ENCODE data around the gene PYROXD2. TPM values are rescaled to one million over a fixed set of nuclear protein-coding genes. Genes with fewer than 3 reads are reported as not detected.
A peak's percentile ranks its signal among the peaks of the same experiment; 100 is the strongest.

Gene PYROXD2
- total RNA-seq, 1 donor from 2014 or later: 5.5 TPM

- peaks cover 8% of the 10 kb centered on the region for H3K27me3 Mint-ChIP-seq (ENCODE audit: unreplicated experiment)
- H3K36me3 Mint-ChIP-seq (ENCODE audit: unreplicated experiment): peaks cover 4% of the 10 kb centered on the region
- peak overlapping the region; percentile 67 for H3K27ac Mint-ChIP-seq (ENCODE audit: unreplicated experiment)
- peaks cover 13% of the 10 kb centered on the region for H3K4me1 Mint-ChIP-seq (ENCODE audit: low read depth, unreplicated experiment)
- peaks cover 9% of the 10 kb centered on the region for H3K9me3 Mint-ChIP-seq (ENCODE audit: unreplicated experiment)
- TF ChIP-seq CTCF (IDR thresholded peaks at IDR 0.05; ENCODE audit: partially characterized antibody, unreplicated experiment): no peak
- H3K4me3 Mint-ChIP-seq (ENCODE audit: unreplicated experiment): no peak overlapping the region
- DNase-seq: no peak
Measured at GRCh38 chr10:98394851-98395440, 20.0 kb downstream of the PYROXD2 start.

- peaks cover 13% of the 10 kb centered on the region for H3K4me1 Mint-ChIP-seq (ENCODE audit: low read depth, unreplicated experiment)
- TF ChIP-seq CTCF (IDR thresholded peaks at IDR 0.05; ENCODE audit: partially characterized antibody, unreplicated experiment): no peak
Measured at GRCh38 chr10:98391578-98391991, 23.4 kb downstream of the PYROXD2 start.

GRCh38 chr10:98391065-98391464 lies 23.9 kb downstream of the PYROXD2 start:
- H3K27me3 Mint-ChIP-seq (ENCODE audit: unreplicated experiment): peaks cover 11% of the 10 kb centered on the region
- H3K27ac Mint-ChIP-seq (ENCODE audit: unreplicated experiment): no peak overlapping the region
- H3K4me1 Mint-ChIP-seq (ENCODE audit: low read depth, unreplicated experiment): peaks cover 13% of the 10 kb centered on the region
- H3K36me3 Mint-ChIP-seq (ENCODE audit: unreplicated experiment): peaks cover 13% of the 10 kb centered on the region
- no peak for TF ChIP-seq CTCF (IDR thresholded peaks at IDR 0.05; ENCODE audit: partially characterized antibody, unreplicated experiment)
- no peak for DNase-seq
- H3K4me3 Mint-ChIP-seq (ENCODE audit: unreplicated experiment): no peak overlapping the region
- peaks cover 11% of the 10 kb centered on the region for H3K9me3 Mint-ChIP-seq (ENCODE audit: unreplicated experiment)

More at GRCh38 chr10:98391578-98391991, 23.4 kb downstream of the PYROXD2 start:
- no peak for DNase-seq
- H3K4me3 Mint-ChIP-seq (ENCODE audit: unreplicated experiment): no peak overlapping the region
- H3K27me3 Mint-ChIP-seq (ENCODE audit: unreplicated experiment): peaks cover 11% of the 10 kb centered on the region
- peaks cover 13% of the 10 kb centered on the region for H3K36me3 Mint-ChIP-seq (ENCODE audit: unreplicated experiment)
- peaks cover 11% of the 10 kb centered on the region for H3K9me3 Mint-ChIP-seq (ENCODE audit: unreplicated experiment)
- no peak overlapping the region for H3K27ac Mint-ChIP-seq (ENCODE audit: unreplicated experiment)

- H3K4me3 Mint-ChIP-seq (ENCODE audit: unreplicated experiment): no peak overlapping the region
- no peak for TF ChIP-seq CTCF (IDR thresholded peaks at IDR 0.05; ENCODE audit: partially characterized antibody, unreplicated experiment)
- DNase-seq: no peak
- no peak overlapping the region for H3K27ac Mint-ChIP-seq (ENCODE audit: unreplicated experiment)
- peaks cover 13% of the 10 kb centered on the region for H3K4me1 Mint-ChIP-seq (ENCODE audit: low read depth, unreplicated experiment)
- H3K36me3 Mint-ChIP-seq (ENCODE audit: unreplicated experiment): peaks cover 13% of the 10 kb centered on the region
- H3K27me3 Mint-ChIP-seq (ENCODE audit: unreplicated experiment): peaks cover 10% of the 10 kb centered on the region
- H3K9me3 Mint-ChIP-seq (ENCODE audit: unreplicated experiment): peaks cover 11% of the 10 kb centered on the region
Measured at GRCh38 chr10:98390406-98390805, 24.6 kb downstream of the PYROXD2 start.

- H3K9me3 Mint-ChIP-seq (ENCODE audit: unreplicated experiment): peaks cover 8% of the 10 kb centered on the region
- H3K27ac Mint-ChIP-seq (ENCODE audit: unreplicated experiment): no peak overlapping the region
- peaks cover 6% of the 10 kb centered on the region for H3K27me3 Mint-ChIP-seq (ENCODE audit: unreplicated experiment)
- peaks cover 13% of the 10 kb centered on the region for H3K36me3 Mint-ChIP-seq (ENCODE audit: unreplicated experiment)
- no peak for TF ChIP-seq CTCF (IDR thresholded peaks at IDR 0.05; ENCODE audit: partially characterized antibody, unreplicated experiment)
- peaks cover 10% of the 10 kb centered on the region for H3K4me1 Mint-ChIP-seq (ENCODE audit: low read depth, unreplicated experiment)
- no peak overlapping the region for H3K4me3 Mint-ChIP-seq (ENCODE audit: unreplicated experiment)
- DNase-seq: no peak
Measured at GRCh38 chr10:98389398-98389797, 25.6 kb downstream of the PYROXD2 start.

Data from glutamatergic neuron (in vitro differentiated cells).